Measurements from ENCODE around the gene SLX4IP.

Gene SLX4IP

DNA sequence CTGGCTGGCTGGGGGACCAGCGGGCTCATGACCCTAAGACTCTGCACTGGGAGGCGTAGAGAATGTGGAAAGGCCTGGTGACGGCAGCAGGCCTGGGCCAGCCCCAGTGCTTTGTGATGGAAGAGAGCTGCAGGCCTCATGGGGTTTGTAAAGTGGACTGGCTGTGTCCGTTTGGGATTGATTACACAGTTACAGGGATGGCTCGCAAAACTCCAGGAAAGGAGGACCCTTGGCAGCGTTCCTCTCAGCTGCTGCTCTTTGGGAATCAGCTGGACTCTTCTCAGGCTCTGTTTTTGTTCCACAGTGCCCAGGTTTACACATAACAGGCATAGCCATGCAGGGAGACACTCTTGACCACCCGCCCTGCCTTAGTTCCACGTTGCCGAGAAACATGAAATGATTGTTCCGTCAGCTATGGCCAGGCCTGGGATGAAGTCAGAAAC is 89.0 kb downstream of the SLX4IP start:
- DNase-seq = no peak

DNA sequence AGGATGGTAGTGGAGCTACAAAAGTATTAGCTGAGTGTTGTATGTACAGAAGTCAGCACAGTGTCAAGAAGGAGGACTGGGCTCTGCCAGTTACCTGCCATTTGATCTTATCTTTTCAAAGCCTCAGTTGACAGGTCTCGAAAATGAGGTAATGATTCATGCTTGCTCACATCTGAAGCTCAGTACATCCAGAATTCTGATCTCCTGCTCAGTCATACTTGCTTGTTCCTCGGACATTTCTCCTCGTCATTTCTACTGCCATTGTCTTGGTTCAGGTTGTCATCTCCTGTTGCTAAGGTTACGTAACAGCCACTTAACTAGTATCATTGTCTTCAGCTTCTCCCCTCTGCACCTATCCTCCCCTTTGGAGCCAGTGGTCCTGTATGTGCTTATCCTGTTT is 89.5 kb downstream of the SLX4IP start:
- DNase-seq = peak; percentile 18

DNA sequence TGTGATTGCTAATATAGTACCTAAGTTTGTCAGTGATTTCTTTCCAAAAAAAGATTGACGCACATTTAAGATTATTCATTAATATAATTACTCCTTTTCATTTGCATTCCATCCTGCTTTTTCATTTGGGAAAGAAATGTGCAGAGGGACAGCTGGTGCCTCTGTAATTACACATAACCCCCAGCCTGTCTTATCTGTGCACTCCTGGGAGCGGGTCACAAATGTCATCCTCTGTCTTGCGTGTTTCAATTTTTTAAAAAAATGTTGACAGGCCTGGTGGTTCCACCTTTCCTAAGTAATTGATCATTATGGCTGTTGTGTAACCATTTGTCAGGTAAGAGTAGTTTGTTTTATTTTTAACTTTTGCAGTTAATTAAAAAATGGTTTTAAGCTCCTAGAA is 92.7 kb downstream of the SLX4IP start:
- DNase-seq = no peak

DNA sequence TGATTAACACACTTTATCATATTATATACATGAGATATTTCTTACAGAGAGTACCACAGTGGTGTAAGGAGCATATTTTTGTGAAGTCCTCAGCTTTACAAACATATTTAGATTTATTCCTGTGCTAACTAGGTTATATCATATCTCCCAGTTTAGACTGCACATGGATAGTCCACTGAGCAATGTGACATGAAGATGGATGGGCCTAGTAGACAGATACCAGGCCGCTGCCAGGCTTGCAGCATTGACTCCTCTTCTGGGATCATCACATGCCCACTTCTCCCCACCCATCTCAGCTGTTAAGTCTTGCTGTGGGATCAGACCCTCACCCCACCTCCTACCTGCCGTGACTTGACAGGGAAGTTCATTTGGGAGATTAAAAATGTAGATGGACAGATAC is 95.8 kb downstream of the SLX4IP start:
- DNase-seq = no peak

DNA sequence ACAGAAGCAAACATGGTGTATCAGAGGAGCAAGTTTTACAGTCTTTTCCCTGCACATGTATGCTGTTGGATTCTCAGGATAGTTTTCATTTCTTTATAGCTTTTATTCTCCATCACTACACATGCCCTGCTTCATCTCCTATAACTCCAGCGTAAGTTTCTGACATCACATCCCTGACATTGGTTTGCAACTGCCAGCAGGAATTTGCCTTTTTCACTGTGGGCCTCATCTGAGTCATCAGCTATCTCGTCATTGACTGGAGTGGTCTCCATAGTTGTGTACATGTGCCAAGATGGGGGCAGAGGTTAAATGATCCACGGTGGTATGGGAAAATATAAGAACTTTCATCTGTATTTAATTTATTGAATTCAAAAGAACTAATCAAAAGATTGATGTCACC is 96.7 kb downstream of the SLX4IP start:
- DNase-seq = no peak

DNA sequence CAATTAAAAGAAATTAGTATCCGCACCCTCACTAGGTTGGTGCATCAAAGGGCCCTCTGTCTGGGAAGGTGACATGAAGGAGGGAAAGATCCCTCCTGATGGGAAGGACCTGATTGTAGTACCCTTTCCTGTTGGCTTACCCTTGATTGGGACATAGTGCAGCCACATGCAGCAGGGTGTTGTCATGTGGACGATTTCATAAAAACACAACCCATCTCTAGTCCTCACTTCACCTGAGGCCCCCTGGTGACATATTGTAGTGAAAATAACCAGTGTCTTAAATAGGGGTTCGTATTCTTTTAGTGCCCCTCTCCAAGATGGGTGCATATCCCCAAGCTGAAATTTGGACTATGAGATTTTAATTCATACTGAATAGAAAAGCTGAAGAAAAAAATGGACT is 97.3 kb downstream of the SLX4IP start:
- no peak for DNase-seq

DNA sequence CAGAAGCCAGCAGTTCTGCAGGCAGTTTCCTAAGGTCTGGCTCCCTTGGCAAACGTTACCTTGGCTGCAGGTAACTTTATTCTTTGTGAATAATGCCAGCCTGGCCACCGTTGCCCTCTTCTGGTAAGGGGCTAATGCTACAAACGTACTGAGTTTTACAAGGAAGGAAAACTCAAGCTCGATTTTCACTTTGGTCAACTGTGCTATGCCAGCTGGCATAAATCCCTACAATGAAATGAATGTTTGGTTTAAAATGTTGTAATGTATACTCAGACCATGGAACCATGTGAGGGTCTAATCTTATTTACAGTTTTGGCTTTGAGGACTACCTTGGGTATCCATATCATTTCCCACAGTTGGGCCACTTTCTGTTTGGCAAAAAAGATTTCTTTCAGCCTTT is 101.4 kb downstream of the SLX4IP start:
- no peak for DNase-seq

DNA sequence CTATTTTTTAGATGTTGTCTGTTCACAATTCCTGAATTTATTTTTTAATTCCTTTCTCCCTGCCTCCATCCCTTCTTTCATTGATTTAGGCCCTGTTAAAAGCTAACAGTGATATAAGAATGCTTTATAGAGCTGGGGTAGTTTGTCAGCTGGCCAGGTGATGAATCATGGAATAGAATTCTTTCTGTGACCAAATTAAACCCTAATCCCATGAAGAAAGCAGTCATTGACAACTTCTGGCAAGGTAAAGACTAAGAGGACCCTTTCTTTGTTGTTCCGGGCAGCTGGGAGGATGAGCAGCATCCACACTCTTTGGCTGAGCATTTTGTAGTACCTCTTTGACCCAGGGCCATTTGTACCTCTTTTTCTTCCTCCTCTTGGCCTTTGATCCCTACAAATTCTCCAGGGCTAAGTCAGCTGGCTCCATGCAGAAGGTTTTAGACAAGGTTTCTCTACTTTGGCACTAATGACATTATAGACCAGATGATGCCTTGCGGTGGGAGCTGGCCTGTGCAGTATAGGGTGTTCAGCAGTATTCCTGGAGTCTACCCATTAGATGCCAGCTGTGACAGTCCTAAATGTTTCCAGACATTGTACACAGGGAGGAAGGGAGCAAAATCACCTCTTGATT is 102.9 kb downstream of the SLX4IP start:
- no peak for DNase-seq

DNA sequence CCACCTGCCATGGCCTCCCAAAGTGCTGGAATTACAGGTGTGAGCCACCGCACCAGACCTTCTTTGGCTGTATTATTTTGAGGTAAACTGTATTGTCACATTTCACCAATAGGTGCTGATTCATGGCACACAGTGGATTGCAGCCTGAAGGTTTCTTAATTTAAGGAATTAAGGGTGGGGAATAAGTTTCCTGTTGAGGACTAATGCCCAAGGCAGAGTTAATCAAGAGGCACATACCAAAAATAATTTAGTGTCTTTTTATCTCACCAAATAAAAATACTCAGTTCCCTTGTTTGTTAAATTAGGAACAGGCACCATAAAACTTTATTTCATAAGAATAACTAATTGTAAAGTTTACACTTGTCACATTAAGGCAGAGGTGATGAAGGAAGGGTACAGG is 103.7 kb downstream of the SLX4IP start:
- no peak for DNase-seq

DNA sequence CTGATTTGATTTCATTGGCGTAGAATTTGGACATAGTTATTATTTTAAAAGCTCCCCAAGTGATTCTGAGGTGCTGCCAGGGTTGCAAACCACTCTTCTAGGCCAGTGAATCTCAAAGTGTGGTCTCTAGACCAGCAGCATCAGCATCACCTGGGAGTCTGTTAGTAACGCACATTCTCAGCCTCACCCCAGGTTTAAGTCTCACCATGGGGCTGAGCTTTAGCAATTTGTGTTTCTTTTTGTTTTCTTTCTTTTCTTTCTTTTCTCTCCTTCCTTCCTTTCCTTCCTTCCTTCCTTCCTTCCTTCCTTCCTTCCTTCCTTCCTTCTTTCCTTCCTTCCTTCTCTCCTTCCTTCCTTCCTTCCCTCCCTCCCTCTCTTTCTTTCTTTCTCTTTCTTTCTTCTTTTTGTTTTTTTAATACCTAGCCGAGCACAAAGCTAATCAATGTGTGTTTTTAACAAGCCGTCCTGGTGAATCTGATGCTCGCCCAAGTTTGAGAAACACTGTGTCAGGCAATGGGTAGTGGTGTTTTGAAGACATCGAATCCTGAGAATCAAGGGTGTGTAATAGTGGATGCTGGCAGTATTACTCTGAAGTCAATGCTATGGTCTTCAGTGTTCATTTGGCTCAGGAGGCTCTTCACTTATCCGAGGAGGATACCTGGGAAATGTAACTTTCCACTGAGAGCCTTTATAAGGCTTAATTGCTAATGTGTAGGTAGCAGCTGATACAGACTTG is 104.9 kb downstream of the SLX4IP start:
- DNase-seq = no peak

DNA sequence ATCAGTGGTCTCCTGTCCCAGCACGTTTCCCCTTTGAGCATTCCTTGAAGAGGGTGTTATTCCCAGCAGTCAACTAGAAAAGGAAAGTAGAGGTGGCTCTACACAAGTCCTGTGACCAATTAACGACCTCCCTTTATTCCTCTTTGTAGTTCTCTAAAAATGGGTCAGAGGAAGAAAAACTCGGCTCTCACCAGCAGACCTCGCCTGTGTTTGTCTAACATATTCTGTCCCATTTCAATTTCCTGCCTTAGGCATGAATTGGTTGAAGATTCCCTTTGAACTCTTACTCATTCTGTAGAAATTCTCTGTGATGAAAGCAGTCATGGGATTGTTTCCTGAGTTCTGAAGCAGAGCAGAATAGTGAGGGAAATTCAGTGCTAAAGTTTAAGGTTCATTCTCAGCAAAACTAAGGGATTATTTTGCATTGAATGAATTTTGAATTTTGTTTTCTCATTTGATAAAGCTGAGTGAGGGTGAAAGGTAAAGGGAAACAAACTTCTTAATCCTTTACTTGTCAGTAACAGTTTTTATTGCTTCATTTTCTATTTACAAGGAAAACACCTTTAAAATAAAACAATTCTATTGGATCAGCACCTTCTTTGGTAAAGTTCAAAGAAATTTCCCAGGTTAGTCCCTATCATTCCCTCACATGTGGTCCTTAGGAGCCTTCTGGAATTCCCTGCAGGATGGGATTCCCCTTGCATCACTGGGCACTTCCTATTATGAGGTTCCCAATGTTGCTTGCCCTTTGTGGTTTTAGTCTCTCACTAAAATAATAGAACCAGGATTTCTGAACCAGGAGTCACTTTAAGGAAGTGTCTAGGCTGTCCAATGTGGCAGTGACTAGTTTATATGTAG is 105.8 kb downstream of the SLX4IP start:
- DNase-seq = peak; percentile 57

DNA sequence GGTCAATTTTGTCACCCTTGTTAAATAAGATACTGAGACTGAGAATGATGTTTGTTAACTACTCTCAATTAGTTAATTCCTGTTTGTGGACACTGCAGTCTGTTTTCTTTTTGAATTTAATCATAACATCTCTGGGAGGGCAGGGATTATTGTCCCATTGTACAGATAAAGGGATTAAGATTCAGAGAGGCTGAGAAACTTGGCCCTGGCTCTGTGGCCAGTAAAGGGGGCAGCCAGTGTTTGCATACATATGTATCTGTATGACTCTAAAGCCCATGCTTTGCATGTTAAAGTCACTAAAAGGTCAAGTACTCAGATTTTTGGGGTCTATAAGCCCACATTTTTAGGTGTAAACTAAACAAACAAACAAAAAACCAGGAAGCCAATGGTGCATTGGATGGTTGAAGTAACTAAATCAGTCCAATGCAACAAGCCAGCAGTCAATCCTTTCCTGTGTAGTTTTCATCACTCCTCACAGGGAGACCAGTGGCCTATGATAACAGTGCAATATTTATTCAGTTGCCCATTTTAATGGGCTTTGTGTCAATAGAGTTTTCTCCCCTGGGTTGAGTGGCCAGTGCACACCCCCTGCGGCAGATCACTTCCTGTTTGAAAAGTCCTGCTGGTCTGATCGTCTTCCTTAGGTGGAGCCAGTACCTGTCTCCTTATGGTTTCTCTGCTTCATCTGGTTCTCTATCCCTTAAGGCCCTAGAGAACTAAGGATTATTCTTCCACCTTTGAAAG is 106.7 kb downstream of the SLX4IP start:
- no peak for DNase-seq

DNA sequence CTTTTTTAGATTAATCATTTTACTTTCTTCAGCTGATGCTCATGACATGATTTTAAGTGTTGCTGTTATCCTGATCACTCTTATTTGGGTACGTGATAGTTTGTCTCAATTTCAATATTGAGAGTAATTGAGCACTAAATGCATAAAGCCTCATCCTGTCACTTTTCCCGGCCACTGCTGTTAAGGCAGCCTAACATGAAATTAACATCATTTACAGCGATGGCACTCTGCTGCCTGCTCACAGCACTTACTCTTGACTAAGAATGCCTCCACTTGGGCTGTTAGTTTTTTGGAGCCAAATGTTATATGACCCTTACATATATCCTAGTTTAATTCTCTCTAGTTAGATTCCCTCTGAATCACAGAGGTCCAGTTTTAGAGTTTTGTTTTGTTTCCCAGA is 107.3 kb downstream of the SLX4IP start:
- no peak for DNase-seq

DNA sequence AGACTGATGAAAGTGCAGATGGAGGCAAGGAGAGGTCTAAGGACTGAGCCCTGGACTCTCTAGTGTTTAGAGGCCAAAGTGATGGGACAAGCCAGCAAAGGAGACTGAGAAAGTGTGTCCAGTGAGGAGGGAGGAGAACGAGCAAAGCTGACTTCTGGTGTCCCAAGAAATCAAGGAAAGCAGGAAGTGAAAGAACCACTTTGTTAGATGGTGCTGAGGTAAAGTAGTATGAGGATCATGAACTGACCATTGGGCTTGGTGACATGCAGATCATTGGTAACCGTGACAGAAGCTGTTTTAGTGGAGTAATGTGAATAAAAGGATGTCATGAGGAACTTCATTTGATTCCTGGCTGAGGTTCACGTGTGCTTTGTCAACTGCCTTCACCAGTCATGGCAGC is 108.4 kb downstream of the SLX4IP start:
- DNase-seq = no peak

DNA sequence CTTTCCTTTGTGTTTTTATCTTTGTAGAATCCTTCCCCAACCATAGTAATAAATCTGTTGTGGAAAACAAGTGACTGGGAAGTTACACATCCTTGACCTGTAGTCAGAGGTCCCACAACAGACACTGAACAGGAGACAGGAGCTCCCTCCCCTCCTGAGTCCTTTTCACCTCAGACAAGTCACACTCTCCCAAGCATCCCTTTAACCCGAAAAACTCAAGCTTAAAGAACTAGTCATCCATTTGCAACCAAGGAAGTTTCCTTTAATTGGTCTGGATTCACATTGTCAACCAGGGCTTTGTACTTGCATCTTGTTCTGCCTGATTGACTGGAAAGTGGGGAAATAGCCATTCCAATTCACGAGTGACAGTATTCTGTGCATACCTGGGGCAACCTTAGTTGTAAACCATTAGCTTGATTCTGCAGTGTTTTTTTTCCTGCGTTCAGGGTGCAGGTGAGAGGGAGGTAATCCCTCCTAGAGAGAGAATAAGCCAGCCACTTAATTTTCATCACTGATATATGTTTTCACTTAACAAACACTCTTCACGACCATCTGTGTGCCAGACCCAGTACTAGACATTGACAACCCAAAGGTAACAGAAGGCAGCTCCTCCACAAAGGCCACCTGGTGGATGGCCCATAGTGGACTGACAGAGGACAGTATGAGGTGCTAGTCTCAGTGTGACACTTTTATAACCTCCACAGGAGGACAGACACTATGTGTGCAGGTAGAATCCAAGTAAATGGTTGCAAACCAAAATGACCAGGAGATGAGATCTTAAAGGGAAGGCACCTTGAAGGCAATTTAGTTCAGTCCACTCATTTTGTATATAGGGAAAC is 112.4 kb downstream of the SLX4IP start:
- DNase-seq = no peak

DNA sequence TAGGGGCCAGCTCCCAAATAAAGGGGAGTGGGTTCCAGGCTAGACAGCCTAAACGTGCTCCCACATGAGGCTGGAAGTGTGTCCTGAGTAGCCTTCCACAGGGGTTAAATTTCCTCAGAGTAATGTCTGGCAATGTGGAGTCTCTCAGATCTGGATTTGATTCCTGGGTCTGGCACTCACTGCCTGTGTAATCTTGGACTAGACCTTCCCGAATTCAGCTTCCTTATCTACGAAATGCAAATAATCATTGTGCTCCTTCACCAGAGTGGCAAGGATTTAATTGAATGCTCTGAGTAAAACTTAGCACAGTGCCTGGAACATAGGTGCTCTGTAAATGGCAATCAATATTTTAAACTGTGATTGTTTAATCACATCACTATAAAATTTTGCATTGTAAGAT is 114.4 kb downstream of the SLX4IP start:
- DNase-seq = no peak

DNA sequence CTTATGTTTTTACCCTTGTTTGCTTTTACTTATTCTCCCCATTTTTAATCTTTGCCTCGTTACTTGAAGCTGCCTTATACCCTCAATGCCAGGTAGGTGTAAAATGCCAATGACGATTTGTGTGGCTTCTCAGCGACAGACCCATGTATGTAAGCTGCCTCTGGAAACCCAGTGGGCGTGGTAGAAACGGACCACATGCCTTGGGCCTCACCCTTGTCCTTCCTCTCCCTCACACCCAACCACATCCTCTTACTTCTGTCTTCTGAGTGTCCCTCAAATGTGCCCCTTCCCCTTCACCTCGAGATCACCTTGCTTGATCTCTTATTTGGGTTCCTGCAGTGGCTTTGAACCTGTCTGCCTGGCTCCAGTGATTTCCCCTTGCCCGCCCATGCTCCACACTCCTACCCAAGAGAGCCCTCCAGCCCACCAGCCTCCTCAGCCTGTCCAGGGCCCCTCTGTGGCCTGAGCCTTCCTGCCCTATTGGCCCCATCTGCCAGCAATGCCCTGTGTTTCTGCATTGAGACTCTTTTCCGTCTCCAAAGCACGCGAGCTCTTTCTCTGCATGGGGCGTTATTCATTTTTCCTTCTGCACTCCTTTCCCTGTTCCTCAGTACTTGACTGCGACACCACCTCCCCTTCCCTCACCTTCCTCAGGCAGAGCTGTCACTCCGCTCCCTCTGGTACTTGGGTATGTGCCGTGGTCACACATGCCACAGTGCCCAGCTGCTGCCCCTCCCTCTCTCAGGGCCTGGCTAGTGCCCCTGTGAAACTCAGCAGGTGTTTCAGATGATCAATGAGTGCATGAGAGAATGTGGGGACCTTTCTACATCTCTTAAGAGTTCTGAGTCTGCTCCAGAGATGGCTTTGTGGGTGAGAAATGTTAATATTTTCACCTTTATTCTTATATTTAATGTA is 115.4 kb downstream of the SLX4IP start:
- DNase-seq = no peak

DNA sequence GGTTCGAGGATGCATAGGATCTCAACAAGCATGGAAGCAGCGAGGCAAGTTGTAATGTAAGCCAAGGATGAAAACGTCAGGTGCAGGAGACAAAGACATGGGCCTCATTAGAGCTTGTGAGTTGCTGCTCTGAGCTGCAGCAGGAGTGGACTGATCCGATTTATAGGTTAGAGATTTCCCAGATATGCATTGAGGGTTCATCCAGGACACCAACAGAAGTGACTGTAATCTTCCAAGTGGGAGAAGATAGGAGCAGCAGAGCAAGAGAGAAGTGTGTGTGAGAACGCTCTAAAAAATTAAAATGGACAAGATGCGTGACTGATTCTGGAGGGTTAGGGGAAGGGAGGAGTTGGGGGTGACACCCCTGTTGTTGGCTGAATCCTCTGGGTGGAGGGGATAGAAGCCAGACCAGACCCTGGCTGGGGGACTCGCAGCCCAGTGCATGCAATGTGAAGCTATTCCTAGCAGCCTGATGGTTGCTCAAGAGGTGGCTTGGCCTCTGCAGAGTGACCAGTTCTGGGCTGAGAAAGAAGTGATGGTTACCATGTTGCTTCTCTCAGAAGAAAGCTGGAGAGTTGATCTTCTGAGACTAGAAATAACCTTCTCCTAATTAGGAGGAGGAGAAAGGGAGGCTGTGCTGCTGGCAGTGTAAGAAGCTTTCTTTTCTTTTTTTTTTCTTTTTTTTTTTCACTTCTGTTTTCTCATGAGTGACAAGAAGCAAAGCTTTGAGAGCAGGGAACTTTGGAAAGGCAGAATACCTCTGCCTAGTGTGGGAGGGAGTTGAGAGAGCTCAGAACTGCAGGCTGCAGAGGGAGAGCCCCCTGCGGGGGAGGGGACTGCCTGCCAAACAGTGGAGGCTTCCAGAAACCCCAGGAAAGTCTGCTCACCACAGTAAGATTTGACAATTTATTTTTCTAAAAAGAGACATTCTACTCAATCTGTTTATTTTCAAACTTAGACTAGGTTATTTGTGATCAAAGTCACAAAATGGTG is 116.9 kb downstream of the SLX4IP start:
- DNase-seq = no peak

DNA sequence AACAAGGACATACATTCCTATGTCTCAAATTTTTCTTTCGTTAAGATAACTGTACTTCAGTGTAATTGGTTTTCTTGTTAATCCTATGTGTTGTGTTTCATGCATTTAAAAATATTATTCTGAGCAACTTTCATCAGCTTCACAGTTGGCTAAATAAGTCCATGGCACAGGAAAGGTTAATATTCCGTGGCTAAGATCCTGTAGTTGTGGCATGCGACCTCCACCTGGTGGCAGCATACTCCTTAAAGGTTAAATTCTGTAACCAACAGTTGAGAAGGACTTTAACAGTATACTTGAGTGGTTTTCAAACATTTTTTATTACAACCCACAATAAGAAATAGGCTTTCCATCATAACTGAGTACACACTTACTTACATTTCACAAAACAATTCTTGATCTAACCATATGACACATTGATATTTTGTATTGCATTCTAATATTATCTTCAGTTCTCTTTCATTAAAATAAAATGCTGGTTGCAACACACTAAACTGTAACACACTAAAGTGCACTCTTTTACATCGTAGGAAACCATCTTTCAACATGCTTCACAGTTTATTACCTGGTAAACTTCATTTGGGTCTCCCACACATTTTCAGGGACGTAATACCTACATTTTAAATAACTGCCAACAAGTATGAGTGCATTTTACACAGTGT is 118.3 kb downstream of the SLX4IP start:
- no peak for DNase-seq
